GM21515 (cell line): ENCODE measurements around the gene C2orf42.
"Not testable (repeated sequence)": the region's sequence is repeated elsewhere in the genome, so short reads cannot be mapped to it uniquely, and the experiment has no call there.

Source experiments
- ATAC-seq: cut with Tn5 transposase; IDR thresholded peaks from one replicate; pipeline ENCODE4 v1.9.1; 2021; ENCODE audit not compliant: unreplicated experiment

Gene C2orf42

GRCh38 chr2:70190418-70191243 lies at the start of gene C2orf42:
Gene C2orf42, minus strand, starts transcription at chr2:70191019. Its CDS starts 9,034 bp downstream, at chr2:70181985.
- ATAC-seq = peak; percentile 83

- ATAC-seq = no peak
Measured at GRCh38 chr2:70240599-70240998, 49.8 kb upstream of the C2orf42 start.

GRCh38 chr2:70233926-70234325 lies 43.1 kb upstream of the C2orf42 start:
- no peak for ATAC-seq

- no peak for ATAC-seq
Measured at GRCh38 chr2:70226781-70227180, 36.0 kb upstream of the C2orf42 start.

GRCh38 chr2:70223305-70223704 lies 32.5 kb upstream of the C2orf42 start:
- not testable (repeated sequence) for ATAC-seq

GRCh38 chr2:70214953-70215549 lies 24.2 kb upstream of the C2orf42 start:
- no peak for ATAC-seq

GRCh38 chr2:70214365-70214764 lies 23.5 kb upstream of the C2orf42 start:
- ATAC-seq = no peak

GRCh38 chr2:70212298-70212932 lies 21.6 kb upstream of the C2orf42 start:
- no peak for ATAC-seq

GRCh38 chr2:70211595-70211994 lies 20.8 kb upstream of the C2orf42 start:
- no peak for ATAC-seq

GRCh38 chr2:70204452-70204851 lies 13.6 kb upstream of the C2orf42 start:
- ATAC-seq = no peak

GRCh38 chr2:70203086-70203485 lies 12.3 kb upstream of the C2orf42 start:
- no peak for ATAC-seq

GRCh38 chr2:70202236-70202806 lies 11.5 kb upstream of the C2orf42 start:
- ATAC-seq = no peak

GRCh38 chr2:70201831-70202230 lies 11.0 kb upstream of the C2orf42 start:
- no peak for ATAC-seq

GRCh38 chr2:70201225-70201768 lies 10.5 kb upstream of the C2orf42 start:
- no peak for ATAC-seq

GRCh38 chr2:70199320-70199864 lies 8.6 kb upstream of the C2orf42 start:
- ATAC-seq = no peak

- no peak for ATAC-seq
Measured at GRCh38 chr2:70192516-70192915, 1.7 kb upstream of the C2orf42 start.

- ATAC-seq = no peak
Measured at GRCh38 chr2:70191244-70191735, 471 bp upstream of the C2orf42 start.

- ATAC-seq = no peak
Measured at GRCh38 chr2:70188460-70188859, 2.4 kb downstream of the C2orf42 start.

- not testable (repeated sequence) for ATAC-seq
Measured at GRCh38 chr2:70187170-70187569, 3.6 kb downstream of the C2orf42 start.

- ATAC-seq = no peak
Measured at GRCh38 chr2:70182689-70183088, 8.1 kb downstream of the C2orf42 start.
